HEK293 (cell line): Measurements from ENCODE around the gene EIF2D.

ENCODE experiments used
- CTCF ChIA-PET: fragments of 350-600 bp; formaldehyde crosslinking; extraction: SDS; loops from one replicate; lab custom pipeline; 2021; ENCODE audit warnings: antibody characterized with exemption; lab: Yijun Ruan, JAX
- POLR2A ChIA-PET: fragments of 300-600 bp; formaldehyde crosslinking; extraction: SDS; loops from one replicate; lab custom pipeline; 2020; ENCODE audit warnings: antibody characterized with exemption, inconsistent platforms; lab: Yijun Ruan, JAX
- H3K27ac ChIP-seq: fragments of 200-500 bp; sonication (Bioruptor generic); 2 replicates; pipeline ENCODE4 v1.5.1; 2014; ENCODE audit warnings: low read depth, low read length, control low read depth, inconsistent platforms; ENCODE audit errors: extremely low read depth
- H3K36me3 ChIP-seq, 2 experiments: fragments of 200-500 bp in 1 of 2; sonication (Bioruptor generic) in 1 of 2; 1 replicate in 1 of 2; 2 replicates in 1 of 2; pipeline ENCODE4 v1.5.1; 2014 to 2017; ENCODE audit warnings: inconsistent platforms in 2 of 2, low read length in 2 of 2; ENCODE audit not compliant: control insufficient read depth in 2 of 2, insufficient read depth in 1 of 2
- H3K4me1 ChIP-seq: fragments of 200-500 bp; sonication (Bioruptor generic); 2 replicates; pipeline ENCODE4 v1.5.1; 2014; ENCODE audit warnings: mild to moderate bottlenecking, low read length, inconsistent platforms; ENCODE audit not compliant: control insufficient read depth, insufficient read depth
- H3K4me3 ChIP-seq: 2 replicates; pipeline ENCODE4 v1.5.1; 2011; ENCODE audit warnings: low read depth, mild to moderate bottlenecking, control low read depth, low read length, moderate library complexity
- H3K9me3 ChIP-seq: fragments of 200-500 bp; sonication (Bioruptor generic); 2 replicates; pipeline ENCODE4 v1.5.1; 2014; ENCODE audit warnings: low read depth, low read length, inconsistent platforms; ENCODE audit not compliant: control insufficient read depth, insufficient read depth
- BCL6B ChIP-seq: fragments of 450-650 bp; formaldehyde crosslinking; IDR thresholded peaks from 2 replicates; pipeline ENCODE4 v1.5.1; 2017; ENCODE audit warnings: missing biosample characterization, missing genetic modification characterization
- FEZF1 ChIP-seq: fragments of 450-650 bp; formaldehyde crosslinking; IDR thresholded peaks from 2 replicates; pipeline ENCODE4 v1.5.1; 2016; ENCODE audit warnings: missing biosample characterization, missing genetic modification characterization
- PRDM10 ChIP-seq: fragments of 450-650 bp; formaldehyde crosslinking; IDR thresholded peaks from 2 replicates; pipeline ENCODE4 v1.5.1; 2016; ENCODE audit warnings: missing biosample characterization, missing genetic modification characterization
- PRDM6 ChIP-seq: fragments of 450-650 bp; formaldehyde crosslinking; IDR thresholded peaks from 2 replicates; pipeline ENCODE4 v1.5.1; 2017; ENCODE audit warnings: missing biosample characterization, missing genetic modification characterization
- REST ChIP-seq: fragments of 450-650 bp; formaldehyde crosslinking; IDR thresholded peaks from 2 replicates; pipeline ENCODE4 v1.5.1; 2016; ENCODE audit warnings: missing biosample characterization, missing genetic modification characterization
- ZNF394 ChIP-seq: fragments of 450-650 bp; formaldehyde crosslinking; IDR thresholded peaks from 2 replicates; pipeline ENCODE4 v1.5.1; 2016; ENCODE audit warnings: missing biosample characterization, missing genetic modification characterization, mild to moderate bottlenecking, moderate library complexity, borderline replicate concordance
- ZNF423 ChIP-seq: fragments of 450-650 bp; formaldehyde crosslinking; IDR thresholded peaks from 2 replicates; pipeline ENCODE4 v1.5.1; 2016; ENCODE audit warnings: missing biosample characterization, missing genetic modification characterization
- ZNF501 ChIP-seq: fragments of 450-650 bp; formaldehyde crosslinking; IDR thresholded peaks from 2 replicates; pipeline ENCODE4 v1.5.1; 2016; ENCODE audit warnings: missing biosample characterization, missing genetic modification characterization
- TF ChIP-seq, protein P1 (sequence below): fragments of 450-650 bp; formaldehyde crosslinking; IDR thresholded peaks from 2 replicates; pipeline ENCODE4 v1.5.1; 2016; ENCODE audit warnings: missing biosample characterization, missing genetic modification characterization
- TF ChIP-seq, protein P2 (sequence below): fragments of 450-650 bp; formaldehyde crosslinking; IDR thresholded peaks from 2 replicates; pipeline ENCODE4 v1.5.1; 2016; ENCODE audit warnings: missing biosample characterization, missing genetic modification characterization

The EIF2D gene

DNA sequence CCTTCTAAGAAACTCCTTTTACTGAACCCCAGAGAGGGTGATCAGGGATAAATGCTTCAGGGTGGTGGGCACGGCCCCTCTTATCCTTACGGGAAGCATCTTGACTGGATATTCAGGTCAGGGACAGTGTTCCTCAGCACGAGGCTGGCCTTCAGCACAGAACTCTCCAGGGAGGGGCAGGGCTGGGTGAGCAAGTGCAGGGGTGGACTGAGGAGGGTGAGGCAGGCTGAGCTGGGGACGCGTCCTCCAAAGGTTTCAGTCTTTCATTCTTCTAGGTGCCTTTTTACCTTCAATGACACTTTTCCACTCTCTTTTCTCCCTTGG lies 52.6 kb downstream of the EIF2D start (continued):
- TF ChIP-seq REST (tag by site-specific recombination) (no peak), FEZF1 (tag by site-specific recombination) (no peak), ZNF394 (tag by site-specific recombination) (no peak), PRDM6 (tag by site-specific recombination) (no peak), ZNF423 (no peak), ZNF501 (no peak)
- TF ChIP-seq, protein P1, sequence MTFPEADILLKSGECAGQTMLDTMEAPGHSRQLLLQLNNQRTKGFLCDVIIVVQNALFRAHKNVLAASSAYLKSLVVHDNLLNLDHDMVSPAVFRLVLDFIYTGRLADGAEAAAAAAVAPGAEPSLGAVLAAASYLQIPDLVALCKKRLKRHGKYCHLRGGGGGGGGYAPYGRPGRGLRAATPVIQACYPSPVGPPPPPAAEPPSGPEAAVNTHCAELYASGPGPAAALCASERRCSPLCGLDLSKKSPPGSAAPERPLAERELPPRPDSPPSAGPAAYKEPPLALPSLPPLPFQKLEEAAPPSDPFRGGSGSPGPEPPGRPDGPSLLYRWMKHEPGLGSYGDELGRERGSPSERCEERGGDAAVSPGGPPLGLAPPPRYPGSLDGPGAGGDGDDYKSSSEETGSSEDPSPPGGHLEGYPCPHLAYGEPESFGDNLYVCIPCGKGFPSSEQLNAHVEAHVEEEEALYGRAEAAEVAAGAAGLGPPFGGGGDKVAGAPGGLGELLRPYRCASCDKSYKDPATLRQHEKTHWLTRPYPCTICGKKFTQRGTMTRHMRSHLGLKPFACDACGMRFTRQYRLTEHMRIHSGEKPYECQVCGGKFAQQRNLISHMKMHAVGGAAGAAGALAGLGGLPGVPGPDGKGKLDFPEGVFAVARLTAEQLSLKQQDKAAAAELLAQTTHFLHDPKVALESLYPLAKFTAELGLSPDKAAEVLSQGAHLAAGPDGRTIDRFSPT (tag by site-specific recombination) = no peak
- TF ChIP-seq, protein P2, sequence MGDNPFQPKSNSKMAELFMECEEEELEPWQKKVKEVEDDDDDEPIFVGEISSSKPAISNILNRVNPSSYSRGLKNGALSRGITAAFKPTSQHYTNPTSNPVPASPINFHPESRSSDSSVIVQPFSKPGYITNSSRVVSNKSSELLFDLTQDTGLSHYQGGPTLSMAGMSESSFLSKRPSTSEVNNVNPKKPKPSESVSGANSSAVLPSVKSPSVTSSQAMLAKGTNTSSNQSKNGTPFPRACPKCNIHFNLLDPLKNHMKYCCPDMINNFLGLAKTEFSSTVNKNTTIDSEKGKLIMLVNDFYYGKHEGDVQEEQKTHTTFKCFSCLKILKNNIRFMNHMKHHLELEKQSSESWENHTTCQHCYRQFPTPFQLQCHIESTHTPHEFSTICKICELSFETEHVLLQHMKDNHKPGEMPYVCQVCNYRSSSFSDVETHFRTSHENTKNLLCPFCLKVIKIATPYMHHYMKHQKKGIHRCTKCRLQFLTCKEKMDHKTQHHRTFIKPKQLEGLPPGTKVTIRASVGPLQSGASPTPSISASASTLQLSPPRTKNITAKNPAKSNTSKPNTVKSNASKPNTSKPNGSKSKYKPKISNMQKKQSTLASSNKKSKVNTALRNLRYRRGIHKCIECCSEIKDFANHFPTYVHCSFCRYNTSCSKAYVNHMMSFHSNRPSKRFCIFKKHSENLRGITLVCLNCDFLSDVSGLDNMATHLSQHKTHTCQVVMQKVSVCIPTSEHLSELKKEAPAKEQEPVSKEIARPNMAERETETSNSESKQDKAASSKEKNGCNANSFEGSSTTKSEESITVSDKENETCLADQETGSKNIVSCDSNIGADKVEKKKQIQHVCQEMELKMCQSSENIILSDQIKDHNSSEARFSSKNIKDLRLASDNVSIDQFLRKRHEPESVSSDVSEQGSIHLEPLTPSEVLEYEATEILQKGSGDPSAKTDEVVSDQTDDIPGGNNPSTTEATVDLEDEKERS (tag by site-specific recombination) = no peak

GRCh38 chr1:206558794-206559671 lies 53.2 kb downstream of the EIF2D start:
- peak overlapping the region; percentile 68; the same call in 1 of the 2 replicates for H3K27ac ChIP-seq
- H3K4me3 ChIP-seq = no peak overlapping the region
- H3K9me3 ChIP-seq = no peaks in the 10 kb centered on the region
- POLR2A ChIA-PET = no interaction called here
- CTCF ChIA-PET = interaction anchor here (0.8 to 6.6 kb wide), 5 partner anchors 14 to 53 kb away, joined by 3 to 32 read pairs (median 4); partner anchors contain the start of gene EIF2D
- peak; percentile 96 for TF ChIP-seq PRDM10 (tag by site-specific recombination)
- no peak for TF ChIP-seq BCL6B
- H3K36me3 ChIP-seq = peaks cover 0 to 20% of the 10 kb centered on the region in 2 experiments; a peak in 1 of 3 replicates
- peaks cover 10% of the 10 kb centered on the region for H3K4me1 ChIP-seq
